B cell (primary cell): ENCODE results near the gene TSHB. TPM values are rescaled to one million over a fixed set of nuclear protein-coding genes. Genes with fewer than 3 reads are reported as not detected.

ENCODE experiments used
- ATAC-seq: fragments of 200-7000 bp; cut with Tn5 transposase; one replicate; pipeline ENCODE4 v1.10.0; 2021; ENCODE audit warnings: low read depth, mild to moderate bottlenecking, moderate number of reproducible peaks, moderate library complexity
- CTCF ChIA-PET: fragments of 350-600 bp; sonication (Branson Sonifier 250); formaldehyde crosslinking; loops from one replicate; lab custom pipeline; 2021; ENCODE audit warnings: antibody characterized with exemption, inconsistent platforms; lab: Charles Lee
- POLR2A ChIA-PET: fragments of 350-600 bp; sonication (Branson Sonifier 250); formaldehyde crosslinking; loops from one replicate; lab custom pipeline; 2021; ENCODE audit warnings: antibody characterized with exemption; lab: Charles Lee
- DNase-seq: peaks from one replicate; pipeline ENCODE4 v3.0.0; 2013
- H2AFZ ChIP-seq: 2 replicates; pipeline ENCODE4 v1.6.1; 2012; ENCODE audit warnings: mild to moderate bottlenecking, low read depth, low read length; ENCODE audit not compliant: insufficient read depth, poor library complexity, severe bottlenecking
- H3K27ac ChIP-seq, 2 donors: 1 replicate in 1 of 2; 2 replicates in 1 of 2; pipeline ENCODE4 v1.5.1; 2012 to 2013; ENCODE audit warnings: low read length in 2 of 2, mild to moderate bottlenecking in 2 of 2, moderate library complexity in 1 of 2
- H3K27me3 ChIP-seq, 4 experiments: fragments of 200-600 bp in 1 of 4; sonication (generic) in 1 of 4; replicated peaks in 1 of 4; 1 replicate in 2 of 4; 2 replicates in 2 of 4; pipeline versions ENCODE4 v1.6.1 to v1.7.0; 2013 to 2016; ENCODE audit warnings: low read length in 3 of 4, mild to moderate bottlenecking in 2 of 4, mixed read lengths in 1 of 4, moderate library complexity in 1 of 4; ENCODE audit not compliant: insufficient read depth in 4 of 4, control insufficient read depth in 3 of 4; ENCODE audit errors: control extremely low read depth in 1 of 4
- H3K36me3 ChIP-seq, 2 experiments: replicated peaks in 1 of 2; 1 replicate in 1 of 2; 2 replicates in 1 of 2; pipeline versions ENCODE4 v1.6.1 to v1.7.1; 2013; ENCODE audit warnings: low read length in 1 of 2; ENCODE audit not compliant: insufficient read depth in 2 of 2, control insufficient read depth in 1 of 2; ENCODE audit errors: control extremely low read depth in 1 of 2, extremely low read depth in 1 of 2
- H3K4me1 ChIP-seq, 2 donors: fragments of 200-600 bp in 1 of 2; sonication (generic) in 1 of 2; 1 replicate in 1 of 2; 2 replicates in 1 of 2; pipeline versions ENCODE4 v1.5.1 to v1.6.1; 2013 to 2017; ENCODE audit warnings: low read length in 2 of 2; ENCODE audit not compliant: control insufficient read depth in 2 of 2, insufficient read depth in 2 of 2
- H3K4me2 ChIP-seq: replicated peaks from 2 replicates; pipeline ENCODE3; 2012; ENCODE audit warnings: mild to moderate bottlenecking, low read depth, low read length; ENCODE audit not compliant: poor library complexity, severe bottlenecking
- H3K4me3 ChIP-seq, 5 experiments: fragments of 200-600 bp in 1 of 5; sonication (generic) in 1 of 5; 1 replicate in 3 of 5; 2 replicates in 2 of 5; pipeline versions ENCODE4 v1.5.1 to v1.7.0; 2011 to 2016; ENCODE audit warnings: low read length in 4 of 5, mild to moderate bottlenecking in 4 of 5, low read depth in 2 of 5, control low read depth in 1 of 5, moderate library complexity in 1 of 5; ENCODE audit not compliant: insufficient read depth in 1 of 5; ENCODE audit errors: control extremely low read depth in 1 of 5, extremely low read depth in 1 of 5
- H3K79me2 ChIP-seq: fragments of 200-600 bp; sonication (generic); one replicate; pipeline ENCODE4 v1.6.0; 2016; ENCODE audit warnings: low read length; ENCODE audit not compliant: control insufficient read depth, insufficient read depth
- H3K9ac ChIP-seq: fragments of 200-600 bp; sonication (generic); 2 replicates; pipeline ENCODE4 v1.6.1; 2017; ENCODE audit warnings: mild to moderate bottlenecking, low read length, moderate library complexity
- H3K9me3 ChIP-seq, 3 donors: one replicate each; pipeline versions ENCODE4 v1.6.1 to v1.7.1; 2013; ENCODE audit warnings: low read length in 2 of 3; ENCODE audit not compliant: control insufficient read depth in 2 of 3, insufficient read depth in 1 of 3; ENCODE audit errors: control extremely low read depth in 1 of 3
- H4K20me1 ChIP-seq: 2 replicates; pipeline ENCODE4 v1.6.0; 2012; ENCODE audit warnings: mild to moderate bottlenecking, low read length; ENCODE audit not compliant: insufficient read depth, control insufficient read depth, poor library complexity, severe bottlenecking
- H3K27ac Mint-ChIP-seq: one replicate; pipeline ENCODE4 v1.8.0; 2021; ENCODE audit warnings: mixed read lengths
- H3K27me3 Mint-ChIP-seq: one replicate; pipeline ENCODE4 v1.8.0; 2021; ENCODE audit warnings: mixed read lengths
- H3K4me1 Mint-ChIP-seq: one replicate; pipeline ENCODE4 v1.8.0; 2021; ENCODE audit warnings: mixed read lengths
- H3K4me3 Mint-ChIP-seq: one replicate; pipeline ENCODE4 v1.8.0; 2021; ENCODE audit warnings: mixed read lengths
- H3K9me3 Mint-ChIP-seq: one replicate; pipeline ENCODE4 v1.8.0; 2022; ENCODE audit warnings: mixed read lengths; ENCODE audit not compliant: insufficient read depth
- EZH2 ChIP-seq: IDR thresholded peaks from 2 replicates; pipeline ENCODE4 v1.6.1; 2012; ENCODE audit warnings: borderline replicate concordance, low read depth, mild to moderate bottlenecking, moderate library complexity, low read length; ENCODE audit not compliant: insufficient read depth, poor library complexity, severe bottlenecking
- WGBS: methylation state at CpG from one replicate; pipeline ENCODE4 v1.1.5; 2013; ENCODE audit warnings: missing lambda C conversion rate; ENCODE audit not compliant: insufficient coverage; 5-methylcytosine and 5-hydroxymethylcytosine counted together
- intact Hi-C: fragments of 100-400 bp; cut with micrococcal nuclease; formaldehyde crosslinking; loops from one replicate; pipeline ENCODE4 v1.10.0; 2022
- polyA plus RNA-seq: library from polyadenylated mRNA; depleted of rRNA; stranded (reverse); fragments of >200 nt; gene quantifications from 2 replicates; pipeline ENCODE4 v1.2.3, GENCODE V29; 2012
- total RNA-seq, 2 donors: library from RNA; stranded (reverse); fragments of 120-200 nt in 1 of 2; gene quantifications; 1 replicate in 1 of 2; 2 replicates in 1 of 2; pipeline versions ENCODE4 v1.2.3 to v1.2.4, GENCODE V29; 2013 to 2022
- TF ChIP-seq, protein P1 (sequence below): fragments of 200-600 bp; IDR thresholded peaks from one replicate; pipeline ENCODE4 v1.8.0; 2022; ENCODE audit warnings: antibody characterized with exemption, mild to moderate bottlenecking

Gene TSHB
- total and polyA plus RNA-seq, 2 donors (not counting 1 experiment from before 2014, with no cell fraction given), result not detected

DNA sequence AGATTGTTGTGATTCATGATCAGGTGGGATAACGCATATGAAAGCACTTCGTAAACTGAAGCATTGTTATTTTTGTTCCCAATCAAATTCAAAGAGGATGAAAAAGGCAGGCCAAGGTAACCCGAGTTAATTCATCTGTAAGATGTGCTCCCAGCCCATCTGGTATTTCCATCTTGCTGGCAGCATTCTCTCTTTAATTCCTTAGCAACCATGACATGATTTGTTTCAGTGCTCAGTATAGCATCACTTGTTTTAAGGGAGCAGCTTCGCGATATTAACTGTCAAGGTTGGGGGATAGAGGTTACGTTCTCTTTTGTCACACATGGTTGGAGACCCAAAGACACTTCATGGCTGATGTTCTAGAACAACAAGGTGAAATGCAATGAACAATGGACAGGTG is 53.3 kb downstream of the TSHB start:
- ChIA-PET CTCF (interaction anchor here (3.0 kb wide), 1 partner anchor 29 kb away, joined by 13 read pairs; no protein-coding TSS in a partner anchor), POLR2A (no interaction called here)
- H3K9me3 ChIP-seq, result no peaks in the 10 kb centered on the region
- no peak for DNase-seq
- H3K36me3 ChIP-seq, result no peaks in the 10 kb centered on the region
- H3K79me2 ChIP-seq, result no peaks in the 10 kb centered on the region
- H3K27me3 Mint-ChIP-seq, result peaks cover 30% of the 10 kb centered on the region
- TF ChIP-seq EZH2, result no peak
- TF ChIP-seq, protein P1, sequence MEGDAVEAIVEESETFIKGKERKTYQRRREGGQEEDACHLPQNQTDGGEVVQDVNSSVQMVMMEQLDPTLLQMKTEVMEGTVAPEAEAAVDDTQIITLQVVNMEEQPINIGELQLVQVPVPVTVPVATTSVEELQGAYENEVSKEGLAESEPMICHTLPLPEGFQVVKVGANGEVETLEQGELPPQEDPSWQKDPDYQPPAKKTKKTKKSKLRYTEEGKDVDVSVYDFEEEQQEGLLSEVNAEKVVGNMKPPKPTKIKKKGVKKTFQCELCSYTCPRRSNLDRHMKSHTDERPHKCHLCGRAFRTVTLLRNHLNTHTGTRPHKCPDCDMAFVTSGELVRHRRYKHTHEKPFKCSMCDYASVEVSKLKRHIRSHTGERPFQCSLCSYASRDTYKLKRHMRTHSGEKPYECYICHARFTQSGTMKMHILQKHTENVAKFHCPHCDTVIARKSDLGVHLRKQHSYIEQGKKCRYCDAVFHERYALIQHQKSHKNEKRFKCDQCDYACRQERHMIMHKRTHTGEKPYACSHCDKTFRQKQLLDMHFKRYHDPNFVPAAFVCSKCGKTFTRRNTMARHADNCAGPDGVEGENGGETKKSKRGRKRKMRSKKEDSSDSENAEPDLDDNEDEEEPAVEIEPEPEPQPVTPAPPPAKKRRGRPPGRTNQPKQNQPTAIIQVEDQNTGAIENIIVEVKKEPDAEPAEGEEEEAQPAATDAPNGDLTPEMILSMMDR, result no peak
- H3K27ac ChIP-seq, result no peak overlapping the region
- H3K27me3 ChIP-seq, result peaks cover 0 to 6% (median 0%) of the 10 kb centered on the region in 4 experiments
- H3K4me3 ChIP-seq, result no peak overlapping the region
- no peaks in the 10 kb centered on the region for H3K4me1 ChIP-seq
- intact Hi-C loops, result no loop called here
- WGBS, result 90% methylated on average over 6 of the region's 6 CpGs
- H3K4me3 Mint-ChIP-seq, result no peak overlapping the region
- H3K9ac ChIP-seq, result no peak overlapping the region
- H3K4me2 ChIP-seq, result no peak overlapping the region
- H2AFZ ChIP-seq, result no peak overlapping the region
- ATAC-seq, result no peak
- no peaks in the 10 kb centered on the region for H3K9me3 Mint-ChIP-seq
- no peak overlapping the region for H3K27ac Mint-ChIP-seq
- H4K20me1 ChIP-seq, result no peaks in the 10 kb centered on the region
- no peaks in the 10 kb centered on the region for H3K4me1 Mint-ChIP-seq

Other genes starting within 250 kb of the TSHB start
- 44.8 and 47.8 TPM in 2 replicates for gene SIKE1, start 249.1 kb upstream of the TSHB start, total RNA-seq
- gene SIKE1, start 249.1 kb upstream of the TSHB start, polyA plus RNA-seq, result 18.4 and 27.2 TPM in 2 replicates
- not detected in 2 replicates for gene SYCP1, start 175.0 kb upstream of the TSHB start, total RNA-seq
- gene SYCP1, start 175.0 kb upstream of the TSHB start, polyA plus RNA-seq, result not detected in 2 replicates
- 0.17 and 0.34 TPM in 2 replicates for gene TSPAN2, start 59.7 kb downstream of the TSHB start, total RNA-seq
- 0.09 and 0.24 TPM in 2 replicates for gene TSPAN2, start 59.7 kb downstream of the TSHB start, polyA plus RNA-seq